Glomerular endothelial cell (primary cell): ENCODE results near the gene KREMEN1. TPM values are rescaled to one million over a fixed set of nuclear protein-coding genes. Genes with fewer than 3 reads are reported as not detected.

ENCODE experiments used
- DNase-seq: peaks from one replicate; pipeline ENCODE4 v3.0.0-alpha.2; 2011; ENCODE audit warnings: low read depth, low spot score; ENCODE audit errors: extremely low read depth
- total RNA-seq: library from RNA; depleted of rRNA; stranded (reverse); fragments of >200 nt; gene quantifications from 2 replicates; pipeline ENCODE4 v1.2.3, GENCODE V29; 2015

Gene KREMEN1
- total RNA-seq, 1 donor from 2014 or later: 2.3 TPM

DNA sequence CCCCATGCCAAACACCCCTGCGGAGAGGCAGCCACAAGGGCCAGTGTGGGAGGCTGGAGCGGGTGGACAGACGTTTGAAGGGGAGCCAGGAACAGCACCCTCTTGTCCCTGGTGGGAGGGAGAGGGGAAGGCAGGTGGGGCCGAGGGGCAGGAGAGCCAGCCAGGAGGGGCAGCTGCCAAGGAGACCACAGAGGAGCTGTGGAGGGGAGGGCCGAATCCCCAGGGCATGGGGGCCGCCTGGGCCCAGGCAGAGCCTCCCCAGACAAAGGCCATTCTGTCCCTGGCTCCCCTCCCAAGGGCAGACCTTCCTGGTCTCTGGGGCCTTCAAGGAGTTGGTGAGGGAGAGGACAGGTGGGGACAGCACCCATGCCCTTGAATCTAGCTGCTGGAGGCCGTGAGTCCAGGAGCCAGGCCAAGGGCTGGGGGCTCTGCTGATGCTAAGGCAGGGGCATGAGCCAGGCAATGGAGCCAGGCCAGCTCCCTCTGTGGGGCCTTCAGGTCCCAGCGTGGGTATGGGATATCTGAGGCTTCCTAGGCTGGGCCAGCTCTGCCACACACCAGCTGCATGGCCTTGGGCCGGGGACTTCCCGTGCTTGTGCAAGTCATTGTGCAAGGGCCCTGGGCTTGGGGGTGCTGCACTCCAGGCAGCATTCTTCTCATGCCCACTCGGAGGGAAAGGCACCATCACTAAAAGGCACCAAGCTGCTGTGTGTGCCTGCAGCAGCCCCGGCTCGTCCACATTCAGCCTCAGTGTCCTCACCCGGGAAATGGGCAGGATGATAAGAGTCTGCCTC lies 144.2 kb downstream of the KREMEN1 start:
- no peak for DNase-seq

Other genes starting within 250 kb of the KREMEN1 start
- gene ZNRF3, start 189.5 kb upstream of the KREMEN1 start, total RNA-seq: 5.2 and 6.4 TPM in 2 replicates
- not detected in 2 replicates for gene C22orf31, start 11.2 kb upstream of the KREMEN1 start, total RNA-seq
- gene EMID1, start 132.9 kb downstream of the KREMEN1 start, total RNA-seq: 2.3 and 12.0 TPM in 2 replicates
- 43.1 and 45.6 TPM in 2 replicates for gene RHBDD3, start 194.9 kb downstream of the KREMEN1 start, total RNA-seq
- 209 and 216 TPM in 2 replicates for gene EWSR1, start 195.2 kb downstream of the KREMEN1 start, total RNA-seq
- 43.1 and 47.0 TPM in 2 replicates for gene GAS2L1, start 233.6 kb downstream of the KREMEN1 start, total RNA-seq
- 0.10 and 0.93 TPM in 2 replicates for gene RASL10A, start 242.7 kb downstream of the KREMEN1 start, total RNA-seq